Measurements from ENCODE around the gene NLRC3.

Gene NLRC3

GRCh38 chr16:3549906-3550305, 27.3 kb downstream of the NLRC3 start:
- no peaks in the 10 kb centered on the region for H3K9me3 ChIP-seq (ENCODE audit: control insufficient read depth, low read length)
- H3K27ac ChIP-seq (ENCODE audit: insufficient read depth, low read depth, low read length, poor library complexity, severe bottlenecking) = no peak overlapping the region
- no peaks in the 10 kb centered on the region for H3K27me3 ChIP-seq (ENCODE audit: control insufficient read depth, insufficient read depth, low read length, poor library complexity, severe bottlenecking)
- H3K4me3 ChIP-seq (ENCODE audit: insufficient read depth, low read depth, low read length) = no peak overlapping the region
- peaks cover 8% of the 10 kb centered on the region for H3K4me1 ChIP-seq (ENCODE audit: control insufficient read depth, insufficient read depth, low read length)
- no peaks in the 10 kb centered on the region for H3K36me3 ChIP-seq (ENCODE audit: control insufficient read depth, insufficient read depth, low read length)
- 96 to 98% methylated on average over 2 of the region's 2 CpGs for WGBS, 2 experiments

- Histone ChIP-seq H3K9me3 (ENCODE audit: control insufficient read depth, low read length) (no peaks in the 10 kb centered on the region), H3K4me3 (ENCODE audit: insufficient read depth, low read depth, low read length) (no peak overlapping the region), H3K36me3 (ENCODE audit: control insufficient read depth, insufficient read depth, low read length) (no peaks in the 10 kb centered on the region), H3K4me1 (ENCODE audit: control insufficient read depth, insufficient read depth, low read length) (peaks cover 8% of the 10 kb centered on the region), H3K27me3 (ENCODE audit: control insufficient read depth, insufficient read depth, low read length, poor library complexity, severe bottlenecking) (no peaks in the 10 kb centered on the region), H3K27ac (ENCODE audit: insufficient read depth, low read depth, low read length, poor library complexity, severe bottlenecking) (no peak overlapping the region)
- WGBS, 2 experiments = 92 to 93% methylated on average over 15 of the region's 15 CpGs
Observed at GRCh38 chr16:3548859-3549258, 28.3 kb downstream of the NLRC3 start.

- Histone ChIP-seq H3K4me1 (ENCODE audit: control insufficient read depth, insufficient read depth, low read length) (peaks cover 8% of the 10 kb centered on the region), H3K27me3 (ENCODE audit: control insufficient read depth, insufficient read depth, low read length, poor library complexity, severe bottlenecking) (no peaks in the 10 kb centered on the region), H3K27ac (ENCODE audit: insufficient read depth, low read depth, low read length, poor library complexity, severe bottlenecking) (no peak overlapping the region), H3K36me3 (ENCODE audit: control insufficient read depth, insufficient read depth, low read length) (no peaks in the 10 kb centered on the region), H3K4me3 (ENCODE audit: insufficient read depth, low read depth, low read length) (no peak overlapping the region), H3K9me3 (ENCODE audit: control insufficient read depth, low read length) (no peaks in the 10 kb centered on the region)
- WGBS, 2 experiments = 92 to 93% methylated on average over 10 of the region's 10 CpGs
Observed at GRCh38 chr16:3548445-3548844, 28.8 kb downstream of the NLRC3 start.

GRCh38 chr16:3546986-3547682, 30.1 kb downstream of the NLRC3 start:
- H3K4me1 ChIP-seq (ENCODE audit: control insufficient read depth, insufficient read depth, low read length) = peaks cover 5% of the 10 kb centered on the region
- no peaks in the 10 kb centered on the region for H3K27me3 ChIP-seq (ENCODE audit: control insufficient read depth, insufficient read depth, low read length, poor library complexity, severe bottlenecking)
- H3K9me3 ChIP-seq (ENCODE audit: control insufficient read depth, low read length) = no peaks in the 10 kb centered on the region
- H3K27ac ChIP-seq (ENCODE audit: insufficient read depth, low read depth, low read length, poor library complexity, severe bottlenecking) = no peak overlapping the region
- WGBS, 2 experiments = 92 to 93% methylated on average over 15 of the region's 15 CpGs
- H3K4me3 ChIP-seq (ENCODE audit: insufficient read depth, low read depth, low read length) = no peak overlapping the region
- H3K36me3 ChIP-seq (ENCODE audit: control insufficient read depth, insufficient read depth, low read length) = no peaks in the 10 kb centered on the region

- H3K27me3 ChIP-seq (ENCODE audit: control insufficient read depth, insufficient read depth, low read length, poor library complexity, severe bottlenecking) = no peaks in the 10 kb centered on the region
- H3K27ac ChIP-seq (ENCODE audit: insufficient read depth, low read depth, low read length, poor library complexity, severe bottlenecking) = no peak overlapping the region
- no peaks in the 10 kb centered on the region for H3K36me3 ChIP-seq (ENCODE audit: control insufficient read depth, insufficient read depth, low read length)
- 86 to 93% methylated on average over 6 of the region's 6 CpGs for WGBS, 2 experiments
- H3K4me1 ChIP-seq (ENCODE audit: control insufficient read depth, insufficient read depth, low read length) = peaks cover 12% of the 10 kb centered on the region
- H3K4me3 ChIP-seq (ENCODE audit: insufficient read depth, low read depth, low read length) = no peak overlapping the region
- no peaks in the 10 kb centered on the region for H3K9me3 ChIP-seq (ENCODE audit: control insufficient read depth, low read length)
Observed at GRCh38 chr16:3542601-3543373, 34.4 kb downstream of the NLRC3 start.

- 26 to 31% methylated on average over 13 of the region's 13 CpGs for WGBS, 2 experiments
- peak overlapping the region; percentile 56 for H3K27ac ChIP-seq (ENCODE audit: insufficient read depth, low read depth, low read length, poor library complexity, severe bottlenecking)
- no peaks in the 10 kb centered on the region for H3K27me3 ChIP-seq (ENCODE audit: control insufficient read depth, insufficient read depth, low read length, poor library complexity, severe bottlenecking)
- no peaks in the 10 kb centered on the region for H3K36me3 ChIP-seq (ENCODE audit: control insufficient read depth, insufficient read depth, low read length)
- peaks cover 12% of the 10 kb centered on the region for H3K4me1 ChIP-seq (ENCODE audit: control insufficient read depth, insufficient read depth, low read length)
- no peaks in the 10 kb centered on the region for H3K9me3 ChIP-seq (ENCODE audit: control insufficient read depth, low read length)
- no peak overlapping the region for H3K4me3 ChIP-seq (ENCODE audit: insufficient read depth, low read depth, low read length)
Observed at GRCh38 chr16:3541527-3542155, 35.6 kb downstream of the NLRC3 start.

GRCh38 chr16:3538222-3538621, 39.0 kb downstream of the NLRC3 start:
- H3K9me3 ChIP-seq (ENCODE audit: control insufficient read depth, low read length) = no peaks in the 10 kb centered on the region
- peaks cover 9% of the 10 kb centered on the region for H3K36me3 ChIP-seq (ENCODE audit: control insufficient read depth, insufficient read depth, low read length)
- no peak overlapping the region for H3K4me3 ChIP-seq (ENCODE audit: insufficient read depth, low read depth, low read length)
- no peaks in the 10 kb centered on the region for H3K27me3 ChIP-seq (ENCODE audit: control insufficient read depth, insufficient read depth, low read length, poor library complexity, severe bottlenecking)
- WGBS, 2 experiments = 82 to 85% methylated on average over 4 of the region's 4 CpGs
- no peak overlapping the region for H3K27ac ChIP-seq (ENCODE audit: insufficient read depth, low read depth, low read length, poor library complexity, severe bottlenecking)
- H3K4me1 ChIP-seq (ENCODE audit: control insufficient read depth, insufficient read depth, low read length) = peaks cover 12% of the 10 kb centered on the region

- Histone ChIP-seq H3K9me3 (ENCODE audit: control insufficient read depth, low read length) (no peaks in the 10 kb centered on the region), H3K36me3 (ENCODE audit: control insufficient read depth, insufficient read depth, low read length) (peaks cover 14% of the 10 kb centered on the region), H3K27me3 (ENCODE audit: control insufficient read depth, insufficient read depth, low read length, poor library complexity, severe bottlenecking) (no peaks in the 10 kb centered on the region), H3K27ac (ENCODE audit: insufficient read depth, low read depth, low read length, poor library complexity, severe bottlenecking) (no peak overlapping the region), H3K4me1 (ENCODE audit: control insufficient read depth, insufficient read depth, low read length) (peaks cover 4% of the 10 kb centered on the region), H3K4me3 (ENCODE audit: insufficient read depth, low read depth, low read length) (no peak overlapping the region)
- WGBS, 2 experiments = 91 to 96% methylated on average over 4 of the region's 4 CpGs
Observed at GRCh38 chr16:3536851-3537250, 40.4 kb downstream of the NLRC3 start.

- WGBS, 2 experiments = 91 to 95% methylated on average over 3 of the region's 3 CpGs
- Histone ChIP-seq H3K4me3 (ENCODE audit: insufficient read depth, low read depth, low read length) (no peak overlapping the region), H3K27ac (ENCODE audit: insufficient read depth, low read depth, low read length, poor library complexity, severe bottlenecking) (no peak overlapping the region), H3K36me3 (ENCODE audit: control insufficient read depth, insufficient read depth, low read length) (peaks cover 14% of the 10 kb centered on the region), H3K27me3 (ENCODE audit: control insufficient read depth, insufficient read depth, low read length, poor library complexity, severe bottlenecking) (no peaks in the 10 kb centered on the region), H3K9me3 (ENCODE audit: control insufficient read depth, low read length) (no peaks in the 10 kb centered on the region), H3K4me1 (ENCODE audit: control insufficient read depth, insufficient read depth, low read length) (no peaks in the 10 kb centered on the region)
Observed at GRCh38 chr16:3536271-3536731, 40.9 kb downstream of the NLRC3 start.

GRCh38 chr16:3534126-3534525, 43.1 kb downstream of the NLRC3 start:
- H3K36me3 ChIP-seq (ENCODE audit: control insufficient read depth, insufficient read depth, low read length) = peaks cover 23% of the 10 kb centered on the region
- no peaks in the 10 kb centered on the region for H3K9me3 ChIP-seq (ENCODE audit: control insufficient read depth, low read length)
- no peak overlapping the region for H3K27ac ChIP-seq (ENCODE audit: insufficient read depth, low read depth, low read length, poor library complexity, severe bottlenecking)
- no peak overlapping the region for H3K4me3 ChIP-seq (ENCODE audit: insufficient read depth, low read depth, low read length)
- no peaks in the 10 kb centered on the region for H3K4me1 ChIP-seq (ENCODE audit: control insufficient read depth, insufficient read depth, low read length)
- no peaks in the 10 kb centered on the region for H3K27me3 ChIP-seq (ENCODE audit: control insufficient read depth, insufficient read depth, low read length, poor library complexity, severe bottlenecking)
- 92 to 95% methylated on average over 10 of the region's 10 CpGs for WGBS, 2 experiments
